ENCODE data around the gene EFEMP1.

DNA sequence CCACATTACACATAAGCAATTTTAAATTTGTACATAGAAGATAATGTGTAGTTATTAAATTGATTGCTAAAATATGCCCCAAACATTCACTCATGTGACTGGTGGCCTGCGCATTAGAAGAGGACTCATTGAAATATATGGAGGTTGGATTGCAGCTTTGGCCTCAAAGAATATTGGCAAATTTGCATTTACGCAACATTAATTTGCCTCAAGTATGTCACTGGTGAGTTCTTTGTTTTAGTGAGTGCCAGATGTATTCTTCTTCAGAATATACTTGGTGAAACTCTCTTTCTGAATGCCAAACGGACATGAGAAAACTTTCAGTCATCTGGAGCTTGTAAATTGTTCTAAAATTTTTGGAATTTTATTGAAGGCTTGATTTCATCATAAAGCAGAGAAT, 5.9 kb upstream of the EFEMP1 start:
- TF ChIP-seq CTCF (conservative IDR thresholded peaks at IDR 0.05; ENCODE audit: low read length) (no peak), EZH2phosphoT487 (IDR thresholded peaks at IDR 0.05; ENCODE audit: borderline replicate concordance, low read depth, low read length) (no peak)
